Measurements from ENCODE around the gene ETS1.

ETS1 gene

DNA sequence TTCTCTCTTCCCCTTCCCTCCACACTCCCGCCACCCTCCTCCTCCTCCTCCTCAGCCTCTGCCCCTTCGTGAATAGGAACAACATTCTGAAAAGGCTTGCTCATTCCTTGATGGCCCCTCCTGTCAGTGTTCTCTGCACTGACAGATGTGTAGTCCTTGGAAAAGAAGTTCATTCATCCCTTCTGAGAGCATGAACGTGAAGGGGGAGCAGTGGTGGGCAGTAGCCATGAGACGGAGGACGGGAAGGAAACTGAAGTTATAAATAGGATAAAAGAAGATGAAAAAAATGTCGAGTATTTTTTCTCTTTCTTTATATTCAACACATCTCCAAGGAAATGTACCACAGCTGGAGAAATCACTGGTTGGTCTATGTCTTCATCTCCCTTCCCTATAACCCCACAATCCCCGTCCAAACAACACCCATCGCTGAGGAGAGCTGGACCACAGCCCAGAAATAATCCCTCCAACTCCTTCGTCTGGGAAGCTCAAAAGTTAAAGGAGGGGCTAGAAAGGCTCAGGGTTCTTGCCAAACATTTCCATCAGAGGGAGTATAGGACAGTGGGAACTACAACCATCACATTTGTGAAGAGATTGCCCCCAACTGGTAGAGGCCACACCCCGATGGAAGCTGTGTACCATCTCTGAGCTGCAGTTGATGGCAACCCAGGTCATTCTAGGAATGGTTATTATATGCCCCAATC, 33.5 kb downstream of the ETS1 start:
- no peaks in the 10 kb centered on the region for H3K27me3 ChIP-seq (ENCODE audit: control insufficient read depth in 1 of 2, insufficient read depth in 2 of 2, low read length in 2 of 2)
- no peaks in the 10 kb centered on the region for H3K36me3 ChIP-seq (ENCODE audit: control insufficient read depth in 1 of 2, insufficient read depth in 2 of 2, low read length in 2 of 2)
- H3K9ac ChIP-seq (ENCODE audit: low read depth in 1 of 2, low read length in 2 of 2): no peak overlapping the region
- no peak overlapping the region for H3K4me3 ChIP-seq (ENCODE audit: low read depth in 1 of 2, low read length in 2 of 2)
- no peak overlapping the region for H3K27ac ChIP-seq (ENCODE audit: low read depth, low read length)
- H3K4me1 ChIP-seq (ENCODE audit: control insufficient read depth in 1 of 2, insufficient read depth in 2 of 2, low read length in 2 of 2): peaks cover 20 to 21% of the 10 kb centered on the region in 2 donors
- H3K9me3 ChIP-seq (ENCODE audit: control insufficient read depth in 1 of 2, low read length in 2 of 2): no peaks in the 10 kb centered on the region

DNA sequence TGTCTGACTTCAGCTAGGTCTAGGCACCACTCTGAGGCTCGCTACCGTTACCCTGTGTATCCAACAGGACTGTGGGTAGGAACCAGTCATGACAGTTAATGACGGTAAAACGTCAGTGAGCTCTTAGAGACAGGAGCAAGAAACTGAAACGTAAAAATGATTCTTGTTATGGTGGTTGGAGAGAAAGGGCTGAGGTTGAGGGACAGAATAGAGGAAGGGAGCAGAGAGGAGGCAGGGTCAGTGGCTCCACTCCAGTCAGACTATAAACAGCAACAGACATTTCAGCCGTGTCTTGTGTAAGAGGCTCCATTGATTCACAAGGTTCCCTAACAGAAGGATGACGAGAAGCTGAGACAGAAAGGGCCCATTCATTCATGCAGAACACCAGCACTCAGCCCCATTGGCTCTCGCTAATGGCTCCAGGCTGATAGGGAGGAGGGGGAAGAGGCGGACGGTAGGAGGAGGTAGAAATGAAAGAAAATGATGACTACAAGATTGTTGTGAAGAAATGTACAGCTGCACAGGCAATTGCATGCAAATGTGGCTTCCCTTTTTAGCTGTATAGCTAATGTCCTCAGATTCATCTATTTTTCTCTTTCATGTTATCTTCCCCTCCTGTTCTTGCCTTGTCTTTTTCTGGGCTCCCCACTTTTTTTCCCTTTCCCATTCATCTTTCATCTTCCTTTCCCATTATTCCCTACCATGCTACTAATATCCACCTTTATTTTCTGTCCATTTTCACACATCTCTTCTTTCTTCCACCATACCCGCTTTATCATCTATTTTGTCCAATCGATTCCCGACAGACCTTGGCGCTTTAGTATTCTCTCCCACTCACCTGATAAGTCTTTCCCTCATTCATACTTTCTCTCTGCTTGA, 34.3 kb downstream of the ETS1 start:
- Histone ChIP-seq H3K27ac (ENCODE audit: low read depth, low read length) (no peak overlapping the region), H3K36me3 (ENCODE audit: control insufficient read depth in 1 of 2, insufficient read depth in 2 of 2, low read length in 2 of 2) (no peaks in the 10 kb centered on the region), H3K4me3 (ENCODE audit: low read depth in 1 of 2, low read length in 2 of 2) (peak overlapping the region in 1 of 2 donors; percentile 30), H3K27me3 (ENCODE audit: control insufficient read depth in 1 of 2, insufficient read depth in 2 of 2, low read length in 2 of 2) (no peaks in the 10 kb centered on the region), H3K4me1 (ENCODE audit: control insufficient read depth in 1 of 2, insufficient read depth in 2 of 2, low read length in 2 of 2) (peaks cover 26% of the 10 kb centered on the region in 2 donors), H3K9me3 (ENCODE audit: control insufficient read depth in 1 of 2, low read length in 2 of 2) (no peaks in the 10 kb centered on the region), H3K9ac (ENCODE audit: low read depth in 1 of 2, low read length in 2 of 2) (no peak overlapping the region)

DNA sequence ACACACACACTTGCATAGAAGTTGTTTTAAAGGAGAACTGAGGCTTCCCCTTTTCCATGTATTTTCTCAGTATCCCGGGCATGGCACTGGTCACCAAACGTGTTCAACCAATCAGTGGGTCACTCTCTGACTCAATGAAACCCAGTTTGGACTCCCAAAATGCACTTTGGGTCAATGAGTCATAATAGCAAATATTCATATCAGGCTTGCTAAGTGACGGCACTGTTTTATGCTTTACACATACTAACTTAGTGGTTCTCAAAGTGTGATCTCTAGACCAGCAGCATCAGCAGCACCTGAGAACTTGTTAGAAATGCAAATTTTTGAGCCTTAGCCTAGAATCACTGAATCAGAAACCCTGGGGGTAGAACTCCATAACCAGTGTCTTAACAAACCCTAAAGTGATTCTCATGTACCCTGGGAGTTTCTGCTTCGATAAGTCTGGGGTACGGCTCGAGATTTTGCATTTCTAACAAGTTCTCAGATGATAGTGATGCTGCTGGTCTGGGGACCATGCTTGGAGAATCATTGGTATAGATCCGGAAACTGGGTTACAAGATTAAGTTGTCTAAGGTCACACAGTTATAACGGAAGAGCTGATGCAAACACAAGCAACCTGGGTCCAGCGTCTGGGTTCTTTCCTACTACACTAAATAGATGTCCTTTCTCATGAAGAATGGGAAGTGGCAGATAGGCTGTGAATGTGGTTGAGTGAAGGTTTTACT, 35.6 kb downstream of the ETS1 start:
- Histone ChIP-seq H3K4me3 (ENCODE audit: low read depth in 1 of 2, low read length in 2 of 2) (no peak overlapping the region), H3K9ac (ENCODE audit: low read depth in 1 of 2, low read length in 2 of 2) (no peak overlapping the region), H3K36me3 (ENCODE audit: control insufficient read depth in 1 of 2, insufficient read depth in 2 of 2, low read length in 2 of 2) (no peaks in the 10 kb centered on the region), H3K27ac (ENCODE audit: low read depth, low read length) (no peak overlapping the region), H3K9me3 (ENCODE audit: control insufficient read depth in 1 of 2, low read length in 2 of 2) (no peaks in the 10 kb centered on the region), H3K4me1 (ENCODE audit: control insufficient read depth in 1 of 2, insufficient read depth in 2 of 2, low read length in 2 of 2) (peaks cover 27 to 29% of the 10 kb centered on the region in 2 donors), H3K27me3 (ENCODE audit: control insufficient read depth in 1 of 2, insufficient read depth in 2 of 2, low read length in 2 of 2) (no peaks in the 10 kb centered on the region)

DNA sequence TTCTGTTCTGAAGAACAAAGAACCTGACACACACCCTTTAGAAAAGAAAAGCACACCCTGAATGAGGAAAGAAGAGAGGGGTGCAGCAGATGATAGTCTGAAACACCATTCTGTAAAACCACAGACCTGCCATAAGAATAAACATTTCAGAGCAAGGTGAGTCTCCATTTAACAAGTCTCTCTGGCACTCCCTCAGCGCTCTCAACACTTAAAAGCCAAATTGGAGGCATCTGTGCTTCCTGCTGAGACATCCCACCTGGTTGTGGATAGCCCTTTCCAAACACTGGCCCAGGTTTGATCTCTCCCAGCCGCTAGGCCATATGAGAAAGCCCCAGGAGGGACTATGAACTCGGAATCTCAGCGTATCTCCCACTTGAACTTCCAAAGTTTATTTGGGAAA, 36.3 kb downstream of the ETS1 start:
- no peak overlapping the region for H3K4me3 ChIP-seq (ENCODE audit: low read depth in 1 of 2, low read length in 2 of 2)
- no peak overlapping the region for H3K27ac ChIP-seq (ENCODE audit: low read depth, low read length)
- no peaks in the 10 kb centered on the region for H3K27me3 ChIP-seq (ENCODE audit: control insufficient read depth in 1 of 2, insufficient read depth in 2 of 2, low read length in 2 of 2)
- no peak overlapping the region for H3K9ac ChIP-seq (ENCODE audit: low read depth in 1 of 2, low read length in 2 of 2)
- H3K4me1 ChIP-seq (ENCODE audit: control insufficient read depth in 1 of 2, insufficient read depth in 2 of 2, low read length in 2 of 2): peaks cover 27 to 29% of the 10 kb centered on the region in 2 donors
- no peaks in the 10 kb centered on the region for H3K36me3 ChIP-seq (ENCODE audit: control insufficient read depth in 1 of 2, insufficient read depth in 2 of 2, low read length in 2 of 2)
- no peaks in the 10 kb centered on the region for H3K9me3 ChIP-seq (ENCODE audit: control insufficient read depth in 1 of 2, low read length in 2 of 2)

DNA sequence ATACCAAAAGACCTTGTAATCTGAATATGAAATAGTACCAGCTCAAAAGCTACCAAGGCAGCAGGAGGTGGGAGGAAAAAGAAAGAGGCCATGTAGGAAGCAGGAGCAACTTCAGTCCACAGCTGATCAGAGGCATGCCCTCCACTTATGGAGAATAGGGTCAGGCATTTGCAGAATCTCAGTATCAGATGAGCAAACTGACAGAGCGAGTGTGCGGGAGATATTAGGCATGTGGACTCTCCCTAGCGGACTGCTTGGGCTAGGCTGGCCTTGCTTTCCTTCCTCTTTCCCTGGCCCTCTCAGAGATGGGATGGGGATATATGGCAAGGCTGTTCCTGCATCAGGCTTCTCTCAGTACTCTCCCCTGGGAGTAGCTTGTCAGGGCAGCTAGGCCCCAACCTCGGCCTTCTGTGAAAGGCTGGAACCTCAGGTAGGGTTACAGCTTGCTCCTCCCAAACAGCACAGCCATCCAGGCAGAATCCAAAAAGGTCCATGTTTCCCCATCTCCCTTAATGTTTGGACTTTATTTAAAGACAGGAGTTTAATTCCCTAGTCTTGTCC, 37.0 kb downstream of the ETS1 start:
- peaks cover 0 to 3% of the 10 kb centered on the region in 2 donors for H3K27me3 ChIP-seq (ENCODE audit: control insufficient read depth in 1 of 2, insufficient read depth in 2 of 2, low read length in 2 of 2)
- H3K9ac ChIP-seq (ENCODE audit: low read depth in 1 of 2, low read length in 2 of 2): no peak overlapping the region
- no peaks in the 10 kb centered on the region for H3K9me3 ChIP-seq (ENCODE audit: control insufficient read depth in 1 of 2, low read length in 2 of 2)
- H3K4me1 ChIP-seq (ENCODE audit: control insufficient read depth in 1 of 2, insufficient read depth in 2 of 2, low read length in 2 of 2): peaks cover 27 to 29% of the 10 kb centered on the region in 2 donors
- H3K4me3 ChIP-seq (ENCODE audit: low read depth in 1 of 2, low read length in 2 of 2): no peak overlapping the region
- no peak overlapping the region for H3K27ac ChIP-seq (ENCODE audit: low read depth, low read length)
- H3K36me3 ChIP-seq (ENCODE audit: control insufficient read depth in 1 of 2, insufficient read depth in 2 of 2, low read length in 2 of 2): no peaks in the 10 kb centered on the region

DNA sequence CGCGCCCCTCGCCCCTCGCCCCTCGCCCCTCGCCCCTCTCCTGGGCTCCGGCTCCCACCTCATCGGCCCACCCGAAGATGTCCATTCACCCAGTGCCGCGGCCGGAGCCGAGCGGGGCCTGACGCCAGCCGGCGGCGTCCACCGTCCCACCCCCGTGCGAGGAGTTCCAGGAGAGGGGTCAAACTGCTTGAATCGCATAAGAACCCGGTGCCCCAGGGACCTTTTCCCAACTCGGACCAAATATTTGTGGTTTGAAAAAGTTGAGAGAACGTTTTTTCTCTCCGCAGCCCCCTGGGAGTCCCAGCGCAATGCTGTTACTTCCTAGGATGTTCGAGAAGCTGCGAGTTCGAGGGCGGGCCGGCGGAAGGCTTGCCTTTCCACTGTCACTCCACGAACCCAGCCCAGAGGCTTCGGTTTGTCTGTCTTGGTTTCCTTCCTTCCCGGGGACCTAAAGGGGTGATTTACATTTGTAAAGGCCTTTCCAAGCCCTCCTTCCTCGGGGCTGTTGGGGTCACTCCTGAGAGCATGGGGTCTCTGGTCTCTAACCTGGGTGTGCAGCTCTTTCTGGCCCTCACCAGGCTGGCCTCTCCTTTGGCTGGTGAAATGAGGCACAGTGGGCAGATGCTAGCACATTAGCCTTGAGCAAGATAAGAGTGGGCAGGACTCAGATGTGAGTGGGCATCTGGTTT, 38.0 kb downstream of the ETS1 start:
- H3K36me3 ChIP-seq (ENCODE audit: control insufficient read depth in 1 of 2, insufficient read depth in 2 of 2, low read length in 2 of 2): no peaks in the 10 kb centered on the region
- no peaks in the 10 kb centered on the region for H3K9me3 ChIP-seq (ENCODE audit: control insufficient read depth in 1 of 2, low read length in 2 of 2)
- peak overlapping the region; percentile 71 for H3K27ac ChIP-seq (ENCODE audit: low read depth, low read length)
- no peak overlapping the region for H3K4me3 ChIP-seq (ENCODE audit: low read depth in 1 of 2, low read length in 2 of 2)
- H3K9ac ChIP-seq (ENCODE audit: low read depth in 1 of 2, low read length in 2 of 2): peak overlapping the region in 1 of 2 donors; percentile 26
- peaks cover 0 to 10% of the 10 kb centered on the region in 2 donors for H3K27me3 ChIP-seq (ENCODE audit: control insufficient read depth in 1 of 2, insufficient read depth in 2 of 2, low read length in 2 of 2)
- H3K4me1 ChIP-seq (ENCODE audit: control insufficient read depth in 1 of 2, insufficient read depth in 2 of 2, low read length in 2 of 2): peaks cover 27 to 36% of the 10 kb centered on the region in 2 donors

DNA sequence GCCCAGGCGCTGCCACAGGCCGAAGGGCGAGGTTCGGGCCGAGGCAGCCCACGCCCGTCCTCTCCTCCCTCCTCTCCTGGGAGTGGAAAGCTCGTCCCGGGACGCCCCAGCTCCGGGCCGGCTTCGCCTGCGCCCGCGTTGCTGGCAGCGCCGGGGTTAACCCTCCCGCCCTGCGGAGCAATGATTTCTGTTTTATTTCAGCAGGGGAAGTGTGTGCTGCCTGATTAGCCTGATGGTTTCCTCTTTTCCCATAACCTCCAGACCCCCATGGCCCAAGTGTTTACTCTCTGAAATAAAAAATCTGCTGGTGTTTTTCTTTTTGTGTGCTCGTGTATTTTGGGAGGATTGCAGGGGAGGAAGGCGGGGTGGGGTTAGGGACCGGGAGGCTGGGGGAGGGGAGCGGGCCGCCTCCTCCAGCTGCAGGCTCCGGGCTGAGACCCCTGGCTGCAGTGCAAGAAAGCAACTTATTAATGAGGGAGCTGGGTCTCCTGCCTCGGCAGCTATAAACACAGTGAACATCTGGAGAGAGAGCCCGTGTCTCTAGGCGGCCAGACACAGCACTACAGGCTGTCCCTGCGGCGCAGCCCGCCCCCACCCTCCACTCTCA, 38.6 kb downstream of the ETS1 start:
- Histone ChIP-seq H3K27me3 (ENCODE audit: control insufficient read depth in 1 of 2, insufficient read depth in 2 of 2, low read length in 2 of 2) (peaks cover 0 to 12% of the 10 kb centered on the region in 2 donors), H3K4me1 (ENCODE audit: control insufficient read depth in 1 of 2, insufficient read depth in 2 of 2, low read length in 2 of 2) (peaks cover 27 to 32% of the 10 kb centered on the region in 2 donors), H3K27ac (ENCODE audit: low read depth, low read length) (peak overlapping the region; percentile 54), H3K9ac (ENCODE audit: low read depth in 1 of 2, low read length in 2 of 2) (peak overlapping the region; percentile 28 to 42), H3K9me3 (ENCODE audit: control insufficient read depth in 1 of 2, low read length in 2 of 2) (no peaks in the 10 kb centered on the region), H3K4me3 (ENCODE audit: low read depth in 1 of 2, low read length in 2 of 2) (peak overlapping the region; percentile 54 to 61), H3K36me3 (ENCODE audit: control insufficient read depth in 1 of 2, insufficient read depth in 2 of 2, low read length in 2 of 2) (no peaks in the 10 kb centered on the region)

DNA sequence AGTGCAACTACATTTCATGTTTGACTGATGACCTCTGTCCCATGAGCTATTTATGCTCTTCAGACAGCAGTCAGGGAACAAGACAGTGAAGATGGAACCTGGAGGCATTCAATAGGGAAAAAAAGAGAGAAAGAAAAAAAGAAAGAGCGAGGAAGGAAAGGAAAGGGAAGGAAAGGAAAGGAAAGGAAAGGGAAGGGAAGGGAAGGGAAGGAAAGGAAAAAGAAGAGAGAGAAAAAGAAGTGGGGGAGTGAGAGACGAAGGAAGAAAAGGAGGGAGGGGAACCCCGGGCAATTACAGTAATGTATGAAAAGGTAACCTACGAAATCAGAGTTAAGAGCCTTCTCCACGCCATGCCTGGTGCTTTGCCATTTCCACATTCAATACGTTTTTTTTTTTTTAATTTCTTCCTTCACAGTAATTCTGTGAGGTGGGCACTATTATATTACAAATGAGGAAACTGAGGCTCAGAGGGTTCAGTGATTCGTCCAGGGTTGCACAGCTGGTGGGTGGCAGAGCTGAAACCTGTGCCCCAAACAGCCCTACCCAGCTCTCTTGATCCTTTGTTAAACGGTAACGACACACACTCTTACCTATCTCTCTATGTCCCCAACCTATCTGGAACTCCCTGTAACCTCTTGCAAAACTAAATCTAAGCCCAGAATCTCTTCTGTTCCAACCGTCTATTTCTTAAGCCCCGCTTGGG, 39.3 kb downstream of the ETS1 start:
- H3K4me1 ChIP-seq (ENCODE audit: control insufficient read depth in 1 of 2, insufficient read depth in 2 of 2, low read length in 2 of 2): peaks cover 21 to 26% of the 10 kb centered on the region in 2 donors
- H3K9me3 ChIP-seq (ENCODE audit: control insufficient read depth in 1 of 2, low read length in 2 of 2): no peaks in the 10 kb centered on the region
- no peaks in the 10 kb centered on the region for H3K36me3 ChIP-seq (ENCODE audit: control insufficient read depth in 1 of 2, insufficient read depth in 2 of 2, low read length in 2 of 2)
- peaks cover 0 to 18% of the 10 kb centered on the region in 2 donors for H3K27me3 ChIP-seq (ENCODE audit: control insufficient read depth in 1 of 2, insufficient read depth in 2 of 2, low read length in 2 of 2)
- H3K9ac ChIP-seq (ENCODE audit: low read depth in 1 of 2, low read length in 2 of 2): peak overlapping the region; percentile 28 to 42
- H3K4me3 ChIP-seq (ENCODE audit: low read depth in 1 of 2, low read length in 2 of 2): peak overlapping the region; percentile 54 to 61
- no peak overlapping the region for H3K27ac ChIP-seq (ENCODE audit: low read depth, low read length)

DNA sequence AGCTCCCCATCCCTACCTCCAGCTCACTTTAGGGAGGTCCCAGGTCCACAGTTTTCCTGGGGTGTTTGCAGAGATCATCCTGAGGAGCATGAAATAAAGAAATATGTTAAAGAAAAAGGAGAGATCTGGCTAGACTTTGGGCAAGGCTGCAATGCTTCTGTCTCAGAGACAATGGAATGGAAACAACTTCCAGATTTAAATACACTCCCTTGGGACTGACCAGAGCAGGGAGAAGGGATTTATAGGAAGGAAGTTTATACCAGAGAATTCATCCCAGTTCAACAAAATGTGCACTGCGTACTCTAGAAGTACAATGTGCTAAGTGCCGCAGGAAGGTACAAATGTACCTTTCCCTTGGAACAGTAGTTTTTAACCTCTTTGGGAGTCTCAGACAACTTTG, 40.4 kb downstream of the ETS1 start:
- no peaks in the 10 kb centered on the region for H3K9me3 ChIP-seq (ENCODE audit: control insufficient read depth in 1 of 2, low read length in 2 of 2)
- no peak overlapping the region for H3K4me3 ChIP-seq (ENCODE audit: low read depth in 1 of 2, low read length in 2 of 2)
- no peak overlapping the region for H3K27ac ChIP-seq (ENCODE audit: low read depth, low read length)
- peaks cover 15 to 16% of the 10 kb centered on the region in 2 donors for H3K4me1 ChIP-seq (ENCODE audit: control insufficient read depth in 1 of 2, insufficient read depth in 2 of 2, low read length in 2 of 2)
- H3K9ac ChIP-seq (ENCODE audit: low read depth in 1 of 2, low read length in 2 of 2): no peak overlapping the region
- peaks cover 0 to 18% of the 10 kb centered on the region in 2 donors for H3K27me3 ChIP-seq (ENCODE audit: control insufficient read depth in 1 of 2, insufficient read depth in 2 of 2, low read length in 2 of 2)
- no peaks in the 10 kb centered on the region for H3K36me3 ChIP-seq (ENCODE audit: control insufficient read depth in 1 of 2, insufficient read depth in 2 of 2, low read length in 2 of 2)
